Measurements from ENCODE around the gene KCP.

KCP gene

DNA sequence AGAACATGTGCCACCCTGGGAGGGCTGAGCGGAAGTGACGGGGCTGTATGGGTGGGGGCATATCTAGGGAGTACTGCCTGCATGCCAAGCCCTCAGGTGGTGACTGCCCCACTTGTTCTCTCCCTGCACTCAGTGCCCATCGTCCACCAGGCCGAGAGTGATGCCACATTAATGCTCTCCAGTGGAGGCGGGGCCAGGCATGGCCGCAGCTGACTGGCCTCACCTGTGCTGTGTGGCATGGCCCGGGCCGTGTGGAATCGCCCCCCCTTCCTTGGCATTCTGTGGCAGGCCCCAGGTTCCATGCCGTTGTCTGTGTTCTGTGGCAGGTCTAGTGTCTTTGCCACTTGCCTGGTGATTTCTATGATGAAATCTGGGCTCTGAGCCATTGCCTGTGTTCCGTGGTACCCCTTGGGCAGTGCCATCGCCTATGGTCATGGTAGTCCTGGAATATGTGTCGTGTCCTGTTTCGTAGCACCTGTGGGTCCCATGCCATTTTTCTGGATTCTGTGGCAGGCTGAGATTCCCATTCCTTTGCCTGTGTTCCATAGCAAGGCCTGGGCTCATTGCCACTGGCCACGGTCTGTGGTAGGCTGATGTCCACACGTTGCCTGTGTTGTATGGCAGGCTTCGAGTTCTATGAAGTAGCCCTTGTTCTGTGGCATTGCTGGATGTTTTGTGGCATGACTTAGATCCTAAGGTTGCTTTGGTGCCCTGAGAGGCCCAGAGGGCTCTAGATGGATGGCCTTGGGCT lies 71.4 kb downstream of the KCP start:
- DNase-seq (ENCODE audit: extremely low spot score): no peak
- ChIA-PET CTCF (no interaction called here), POLR2A (no interaction called here)
- TF ChIP-seq FOXM1 (IDR thresholded peaks at IDR 0.05; ENCODE audit: borderline replicate concordance): no peak
- TF ChIP-seq SP1 (IDR thresholded peaks at IDR 0.05): no peak
- TF ChIP-seq CTBP1 (IDR thresholded peaks at IDR 0.05; ENCODE audit: borderline replicate concordance): no peak
- TF ChIP-seq FOXK2 (IDR thresholded peaks at IDR 0.05): no peak
- TF ChIP-seq ZNF384 (IDR thresholded peaks at IDR 0.05): no peak
- TF ChIP-seq HDGF (IDR thresholded peaks at IDR 0.05; ENCODE audit: borderline replicate concordance): no peak
- TF ChIP-seq, protein P1, sequence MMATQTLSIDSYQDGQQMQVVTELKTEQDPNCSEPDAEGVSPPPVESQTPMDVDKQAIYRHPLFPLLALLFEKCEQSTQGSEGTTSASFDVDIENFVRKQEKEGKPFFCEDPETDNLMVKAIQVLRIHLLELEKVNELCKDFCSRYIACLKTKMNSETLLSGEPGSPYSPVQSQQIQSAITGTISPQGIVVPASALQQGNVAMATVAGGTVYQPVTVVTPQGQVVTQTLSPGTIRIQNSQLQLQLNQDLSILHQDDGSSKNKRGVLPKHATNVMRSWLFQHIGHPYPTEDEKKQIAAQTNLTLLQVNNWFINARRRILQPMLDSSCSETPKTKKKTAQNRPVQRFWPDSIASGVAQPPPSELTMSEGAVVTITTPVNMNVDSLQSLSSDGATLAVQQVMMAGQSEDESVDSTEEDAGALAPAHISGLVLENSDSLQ (IDR thresholded peaks at IDR 0.05): no peak
- TF ChIP-seq LEF1 (IDR thresholded peaks at IDR 0.05; ENCODE audit: borderline replicate concordance): no peak
- no peak for TF ChIP-seq FOXA1 (IDR thresholded peaks at IDR 0.05)
- TF ChIP-seq L3MBTL2 (conservative IDR thresholded peaks at IDR 0.05): no peak
- TF ChIP-seq TARDBP (IDR thresholded peaks at IDR 0.05): no peak
- no peak for TF ChIP-seq NFRKB (IDR thresholded peaks at IDR 0.05)
- TF ChIP-seq BHLHE40 (IDR thresholded peaks at IDR 0.05; ENCODE audit: borderline replicate concordance): no peak
- no peak for TF ChIP-seq SUZ12 (IDR thresholded peaks at IDR 0.05)
- TF ChIP-seq ELF4 (IDR thresholded peaks at IDR 0.05): no peak

DNA sequence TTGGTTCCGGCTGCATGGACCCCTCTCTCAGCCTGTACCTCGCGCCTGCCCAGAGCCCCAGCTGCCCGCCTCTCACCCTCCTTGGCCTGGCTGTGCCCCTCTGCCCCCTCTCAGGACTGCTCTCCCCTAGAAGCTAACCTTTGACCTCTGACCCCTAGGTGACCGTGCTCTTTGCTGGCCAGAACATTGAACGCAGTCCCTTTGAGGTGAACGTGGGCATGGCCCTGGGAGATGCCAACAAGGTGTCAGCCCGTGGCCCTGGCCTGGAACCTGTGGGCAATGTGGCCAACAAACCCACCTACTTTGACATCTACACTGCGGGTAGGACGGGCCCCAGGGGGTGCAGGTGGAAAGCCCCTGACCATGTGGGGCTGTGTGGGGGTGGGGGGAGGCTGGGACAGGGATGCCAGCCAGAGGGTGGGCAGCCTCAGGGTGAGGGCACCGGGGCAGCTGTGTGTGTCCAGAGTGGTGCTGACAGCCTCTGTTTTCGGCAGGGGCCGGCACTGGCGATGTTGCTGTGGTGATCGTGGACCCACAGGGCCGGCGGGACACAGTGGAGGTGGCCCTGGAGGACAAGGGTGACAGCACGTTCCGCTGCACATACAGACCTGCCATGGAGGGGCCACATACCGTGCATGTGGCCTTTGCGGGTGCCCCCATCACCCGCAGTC lies 72.3 kb downstream of the KCP start:
- no peak for DNase-seq (ENCODE audit: extremely low spot score)
- TF ChIP-seq NFRKB (IDR thresholded peaks at IDR 0.05) (no peak), TARDBP (IDR thresholded peaks at IDR 0.05) (no peak), ARNT (IDR thresholded peaks at IDR 0.05) (no peak), L3MBTL2 (conservative IDR thresholded peaks at IDR 0.05) (no peak), FOXM1 (IDR thresholded peaks at IDR 0.05; ENCODE audit: borderline replicate concordance) (no peak), ZNF384 (IDR thresholded peaks at IDR 0.05) (no peak), LEF1 (IDR thresholded peaks at IDR 0.05; ENCODE audit: borderline replicate concordance) (no peak), ELF4 (IDR thresholded peaks at IDR 0.05) (no peak), CTBP1 (IDR thresholded peaks at IDR 0.05; ENCODE audit: borderline replicate concordance) (no peak), SUZ12 (IDR thresholded peaks at IDR 0.05) (no peak)
- ChIA-PET CTCF (no interaction called here), POLR2A (no interaction called here)

DNA sequence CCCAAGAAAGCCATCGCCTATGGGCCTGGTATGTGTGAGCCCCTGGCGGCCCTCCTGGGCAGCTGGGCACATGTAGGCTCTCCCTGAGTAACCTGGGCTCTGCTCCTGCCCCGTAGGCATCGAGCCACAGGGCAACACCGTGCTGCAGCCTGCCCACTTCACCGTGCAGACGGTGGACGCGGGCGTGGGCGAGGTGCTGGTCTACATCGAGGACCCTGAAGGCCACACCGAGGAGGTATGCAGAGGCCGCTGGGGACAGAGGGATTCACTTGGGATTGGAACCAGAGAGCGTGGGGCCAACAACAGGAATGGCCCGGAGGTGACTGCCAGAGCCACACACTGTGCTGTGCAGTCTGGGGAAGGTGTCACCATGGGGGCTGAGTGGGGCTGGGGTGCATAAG lies 73.0 kb downstream of the KCP start:
- CTCF ChIA-PET: no interaction called here
- TF ChIP-seq FOXM1 (IDR thresholded peaks at IDR 0.05; ENCODE audit: borderline replicate concordance) (no peak), TARDBP (IDR thresholded peaks at IDR 0.05) (no peak), SUZ12 (IDR thresholded peaks at IDR 0.05) (no peak), L3MBTL2 (conservative IDR thresholded peaks at IDR 0.05) (no peak), CTBP1 (IDR thresholded peaks at IDR 0.05; ENCODE audit: borderline replicate concordance) (no peak), LEF1 (IDR thresholded peaks at IDR 0.05; ENCODE audit: borderline replicate concordance) (no peak), FOXA1 (IDR thresholded peaks at IDR 0.05) (no peak), SP1 (IDR thresholded peaks at IDR 0.05) (no peak), FOXK2 (IDR thresholded peaks at IDR 0.05) (no peak), HDGF (IDR thresholded peaks at IDR 0.05; ENCODE audit: borderline replicate concordance) (no peak), BHLHE40 (IDR thresholded peaks at IDR 0.05; ENCODE audit: borderline replicate concordance) (no peak), ARNT (IDR thresholded peaks at IDR 0.05) (no peak), ELF4 (IDR thresholded peaks at IDR 0.05) (no peak), ZNF384 (IDR thresholded peaks at IDR 0.05) (no peak)
- TF ChIP-seq, protein P1 (IDR thresholded peaks at IDR 0.05): no peak
- no peak for DNase-seq (ENCODE audit: extremely low spot score)
- POLR2A ChIA-PET: no interaction called here

DNA sequence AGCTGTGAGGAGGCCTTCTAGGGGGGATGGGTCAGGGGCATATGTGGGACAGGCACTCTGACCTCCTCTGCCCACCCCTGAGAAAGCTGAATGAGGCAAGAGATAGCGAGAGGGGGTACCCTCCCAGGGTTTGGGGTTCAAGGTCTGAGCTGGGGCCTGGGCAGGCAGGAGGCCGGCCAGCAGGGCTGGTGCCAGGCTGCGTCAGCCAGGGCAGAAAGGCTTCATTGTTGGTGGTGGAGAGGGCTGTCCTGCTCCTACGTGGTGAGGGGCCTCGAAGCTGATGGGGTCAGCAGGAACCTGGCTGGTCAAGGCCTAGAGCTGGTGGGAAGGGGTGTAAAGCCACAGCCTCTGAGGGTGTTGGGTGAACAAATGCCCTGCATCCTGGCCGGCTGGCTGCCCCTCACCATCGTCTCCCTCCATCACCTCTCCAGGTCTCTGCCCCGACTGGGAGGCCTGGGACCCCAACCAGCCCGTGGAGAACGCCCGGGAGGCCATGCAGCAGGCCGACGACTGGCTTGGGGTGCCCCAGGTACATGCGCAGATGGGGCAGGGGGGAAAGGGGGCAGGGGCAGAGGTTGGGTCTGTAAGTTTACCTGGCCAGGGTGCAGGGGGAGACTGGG lies 73.7 kb downstream of the KCP start:
- ChIA-PET POLR2A (interaction anchor here (2.5 kb wide), 1 partner anchor 26 kb away, joined by 8 read pairs; the partner anchor contains the start of gene ATP6V1F), CTCF (no interaction called here)
- no peak for TF ChIP-seq CTBP1 (IDR thresholded peaks at IDR 0.05; ENCODE audit: borderline replicate concordance)
- TF ChIP-seq FOXK2 (IDR thresholded peaks at IDR 0.05): no peak
- TF ChIP-seq TARDBP (IDR thresholded peaks at IDR 0.05): no peak
- no peak for TF ChIP-seq LEF1 (IDR thresholded peaks at IDR 0.05; ENCODE audit: borderline replicate concordance)
- no peak for TF ChIP-seq HDGF (IDR thresholded peaks at IDR 0.05; ENCODE audit: borderline replicate concordance)
- TF ChIP-seq L3MBTL2 (conservative IDR thresholded peaks at IDR 0.05): no peak
- TF ChIP-seq FOXM1 (IDR thresholded peaks at IDR 0.05; ENCODE audit: borderline replicate concordance): no peak
- TF ChIP-seq FOXA1 (IDR thresholded peaks at IDR 0.05): no peak
- TF ChIP-seq, protein P1 (IDR thresholded peaks at IDR 0.05): no peak
- no peak for DNase-seq (ENCODE audit: extremely low spot score)

DNA sequence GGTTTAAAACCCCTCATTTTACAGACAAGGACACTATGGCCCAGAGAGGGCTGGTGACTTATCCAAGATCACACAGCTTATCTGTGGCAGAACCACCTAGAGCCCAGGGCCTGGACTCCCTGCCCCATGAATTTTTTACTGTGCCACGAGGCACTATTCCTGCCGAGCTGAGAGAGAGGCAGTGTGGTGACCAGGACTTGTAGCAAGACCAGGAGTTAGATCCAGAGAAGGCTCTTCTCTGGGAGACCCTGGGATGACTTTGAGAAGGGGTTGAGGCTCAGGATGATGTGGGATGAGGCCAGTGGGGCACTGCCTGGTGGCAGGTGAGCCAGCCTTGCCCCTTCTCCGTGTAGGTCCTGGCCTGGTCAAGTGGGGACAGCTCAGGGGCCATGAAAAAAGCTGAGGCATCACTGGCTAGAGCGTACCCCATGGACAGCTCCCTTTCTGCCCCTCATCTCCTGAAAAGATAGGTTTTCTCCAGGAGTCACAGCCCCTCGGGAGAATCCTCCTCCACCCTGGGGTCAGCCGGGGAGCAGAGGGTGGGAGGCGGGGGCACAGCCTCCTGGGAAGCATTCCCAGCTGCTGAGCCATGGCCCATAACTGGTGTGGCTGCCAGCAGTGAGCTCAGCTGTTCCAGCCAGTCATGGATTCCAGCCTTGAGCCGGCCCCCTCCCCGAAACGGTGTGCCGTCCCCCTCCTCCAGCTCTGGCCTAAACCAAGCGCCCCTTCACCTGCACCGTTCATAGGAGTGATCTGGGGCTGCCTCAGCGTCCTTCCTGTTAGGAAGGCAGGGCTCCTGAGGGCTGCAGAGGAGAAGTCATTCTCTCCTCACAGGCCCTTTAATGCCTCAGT lies 74.5 kb downstream of the KCP start:
- TF ChIP-seq SUZ12 (IDR thresholded peaks at IDR 0.05): no peak
- TF ChIP-seq FOXK2 (IDR thresholded peaks at IDR 0.05): no peak
- TF ChIP-seq SP1 (IDR thresholded peaks at IDR 0.05): no peak
- no peak for TF ChIP-seq HDGF (IDR thresholded peaks at IDR 0.05; ENCODE audit: borderline replicate concordance)
- no peak for TF ChIP-seq ELF4 (IDR thresholded peaks at IDR 0.05)
- no peak for TF ChIP-seq FOXA1 (IDR thresholded peaks at IDR 0.05)
- no peak for TF ChIP-seq L3MBTL2 (conservative IDR thresholded peaks at IDR 0.05)
- TF ChIP-seq NFRKB (IDR thresholded peaks at IDR 0.05): no peak
- TF ChIP-seq BHLHE40 (IDR thresholded peaks at IDR 0.05; ENCODE audit: borderline replicate concordance): no peak
- TF ChIP-seq, protein P1 (IDR thresholded peaks at IDR 0.05): no peak
- no peak for TF ChIP-seq ZNF384 (IDR thresholded peaks at IDR 0.05)
- no peak for TF ChIP-seq TARDBP (IDR thresholded peaks at IDR 0.05)
- no peak for TF ChIP-seq ARNT (IDR thresholded peaks at IDR 0.05)
- TF ChIP-seq LEF1 (IDR thresholded peaks at IDR 0.05; ENCODE audit: borderline replicate concordance): no peak
- no peak for TF ChIP-seq FOXM1 (IDR thresholded peaks at IDR 0.05; ENCODE audit: borderline replicate concordance)
- TF ChIP-seq CTBP1 (IDR thresholded peaks at IDR 0.05; ENCODE audit: borderline replicate concordance): no peak
- CTCF ChIA-PET: no interaction called here
- no peak for DNase-seq (ENCODE audit: extremely low spot score)
- POLR2A ChIA-PET: interaction anchor here (2.5 kb wide), 1 partner anchor 27 kb away, joined by 8 read pairs; the partner anchor contains the start of gene ATP6V1F
